Fibroblast of pulmonary artery (primary cell): ENCODE measurements around the gene GNB5.

Source experiments
- DNase-seq: peaks from one replicate; pipeline ENCODE4 v3.0.0-alpha.2; 2010; ENCODE audit warnings: low read depth
- H3K4me3 ChIP-seq: replicated peaks from 2 replicates; pipeline ENCODE4 v1.5.1; 2011; ENCODE audit warnings: low read depth, mild to moderate bottlenecking, control low read depth, low read length, moderate library complexity
- CTCF ChIP-seq: IDR thresholded peaks from 2 replicates; pipeline ENCODE4 v1.5.1; 2011; ENCODE audit warnings: mild to moderate bottlenecking, control low read depth, low read length, inconsistent platforms; ENCODE audit errors: missing control alignments

The GNB5 gene

GRCh38 chr15:52208306-52208946, 17.2 kb upstream of the GNB5 start:
- H3K4me3 ChIP-seq, result no peak overlapping the region
- peak; percentile 87 for TF ChIP-seq CTCF
- peak; percentile 81 for DNase-seq

GRCh38 chr15:52207191-52207590, 16.0 kb upstream of the GNB5 start:
- TF ChIP-seq CTCF, result no peak
- no peak overlapping the region for H3K4me3 ChIP-seq
- no peak for DNase-seq

- no peak for DNase-seq
- TF ChIP-seq CTCF, result no peak
- H3K4me3 ChIP-seq, result no peak overlapping the region
Measured at GRCh38 chr15:52206446-52206845, 15.3 kb upstream of the GNB5 start.

- no peak for TF ChIP-seq CTCF
- no peak overlapping the region for H3K4me3 ChIP-seq
- DNase-seq, result no peak
Measured at GRCh38 chr15:52204657-52205056, 13.5 kb upstream of the GNB5 start.

GRCh38 chr15:52200831-52201365, 9.7 kb upstream of the GNB5 start:
- no peak overlapping the region for H3K4me3 ChIP-seq
- no peak for TF ChIP-seq CTCF
- peak; percentile 32 for DNase-seq

- DNase-seq, result no peak
- TF ChIP-seq CTCF, result no peak
Measured at GRCh38 chr15:52199271-52199670, 8.1 kb upstream of the GNB5 start.

GRCh38 chr15:52196891-52197290, 5.7 kb upstream of the GNB5 start:
- H3K4me3 ChIP-seq, result no peak overlapping the region
- no peak for TF ChIP-seq CTCF
- no peak for DNase-seq

More at GRCh38 chr15:52199271-52199670, 8.1 kb upstream of the GNB5 start:
- no peak overlapping the region for H3K4me3 ChIP-seq
